ENCODE data around the gene CPLX1.

The CPLX1 gene

DNA sequence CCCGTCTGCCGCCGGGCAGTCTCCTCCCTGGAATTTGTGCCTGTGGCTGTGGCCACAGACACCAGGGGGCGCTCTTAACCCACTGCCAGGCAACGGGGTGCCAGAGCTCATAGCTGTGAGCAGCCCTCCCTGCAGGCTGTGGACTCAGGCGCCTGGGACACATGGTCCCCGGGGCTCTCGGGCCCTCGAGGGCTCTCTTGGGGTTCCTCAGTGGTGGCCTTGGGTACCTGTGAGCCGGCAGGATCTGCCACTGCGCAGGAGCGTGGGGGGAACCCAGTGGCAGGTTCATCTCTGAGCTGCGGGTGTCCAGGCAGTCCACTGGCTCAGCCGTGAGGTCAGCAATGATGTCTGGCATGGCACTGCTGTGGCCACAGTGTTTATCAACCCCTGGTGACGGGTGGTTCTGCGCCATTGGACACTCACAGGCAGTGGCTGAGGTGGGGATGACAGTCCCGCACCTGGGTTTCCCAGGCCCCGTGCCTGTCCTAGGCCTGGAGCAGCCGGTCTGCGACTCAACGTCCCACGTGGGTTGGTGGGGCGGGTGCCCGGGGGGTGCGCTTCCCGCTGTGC lies 83.1 kb downstream of the CPLX1 start:
- H3K27ac ChIP-seq = no peak overlapping the region
- peaks cover 4 to 19% (median 6%) of the 10 kb centered on the region in 3 donors for H3K9me3 ChIP-seq
- TF ChIP-seq, protein P1, sequence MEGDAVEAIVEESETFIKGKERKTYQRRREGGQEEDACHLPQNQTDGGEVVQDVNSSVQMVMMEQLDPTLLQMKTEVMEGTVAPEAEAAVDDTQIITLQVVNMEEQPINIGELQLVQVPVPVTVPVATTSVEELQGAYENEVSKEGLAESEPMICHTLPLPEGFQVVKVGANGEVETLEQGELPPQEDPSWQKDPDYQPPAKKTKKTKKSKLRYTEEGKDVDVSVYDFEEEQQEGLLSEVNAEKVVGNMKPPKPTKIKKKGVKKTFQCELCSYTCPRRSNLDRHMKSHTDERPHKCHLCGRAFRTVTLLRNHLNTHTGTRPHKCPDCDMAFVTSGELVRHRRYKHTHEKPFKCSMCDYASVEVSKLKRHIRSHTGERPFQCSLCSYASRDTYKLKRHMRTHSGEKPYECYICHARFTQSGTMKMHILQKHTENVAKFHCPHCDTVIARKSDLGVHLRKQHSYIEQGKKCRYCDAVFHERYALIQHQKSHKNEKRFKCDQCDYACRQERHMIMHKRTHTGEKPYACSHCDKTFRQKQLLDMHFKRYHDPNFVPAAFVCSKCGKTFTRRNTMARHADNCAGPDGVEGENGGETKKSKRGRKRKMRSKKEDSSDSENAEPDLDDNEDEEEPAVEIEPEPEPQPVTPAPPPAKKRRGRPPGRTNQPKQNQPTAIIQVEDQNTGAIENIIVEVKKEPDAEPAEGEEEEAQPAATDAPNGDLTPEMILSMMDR (IDR thresholded peaks at IDR 0.05) = peak; percentile 50 to 53
- no peak for DNase-seq
- H3K36me3 ChIP-seq = peaks cover 59 to 72% (median 69%) of the 10 kb centered on the region in 3 donors
- no peaks in the 10 kb centered on the region for H3K27me3 ChIP-seq
- no peaks in the 10 kb centered on the region for H3K4me1 ChIP-seq
- intact Hi-C loops (cut with DNase I; ENCODE audit: low total_unique reads) = no loop called here
- no peak overlapping the region for H3K4me3 ChIP-seq

DNA sequence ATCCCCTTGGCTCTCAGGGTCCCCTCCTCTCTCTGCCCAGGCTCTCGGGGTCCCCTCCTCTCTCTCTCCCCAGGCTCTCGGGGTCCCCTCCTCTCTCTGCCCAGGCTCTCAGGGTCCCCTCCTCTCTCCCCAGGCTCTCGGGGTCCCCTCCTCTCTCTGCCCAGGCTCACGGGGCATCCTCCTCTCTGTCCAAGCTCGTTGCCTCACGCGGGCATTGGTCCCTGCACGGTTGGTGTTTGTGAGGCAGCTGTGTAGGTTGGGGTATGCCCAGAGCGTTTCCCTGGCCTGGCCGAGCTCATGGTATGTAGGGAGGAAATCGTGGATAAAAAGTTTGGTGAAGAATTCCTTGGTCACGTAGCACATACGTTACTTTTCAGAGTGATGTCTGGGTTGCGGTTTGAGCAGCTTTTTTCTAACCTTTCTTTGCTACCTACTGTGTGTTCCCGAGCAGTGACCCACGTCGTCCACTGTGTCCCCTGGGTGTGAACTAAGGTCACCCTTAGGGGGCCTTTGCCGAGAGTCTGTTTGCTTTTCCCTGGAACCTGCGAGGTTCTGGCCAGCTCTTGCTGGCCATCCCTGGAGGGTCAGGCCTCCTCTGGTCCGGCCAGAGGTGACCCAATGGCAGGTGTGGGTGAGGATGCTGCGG lies 83.7 kb downstream of the CPLX1 start:
- peaks cover 62 to 74% (median 71%) of the 10 kb centered on the region in 3 donors for H3K36me3 ChIP-seq
- intact Hi-C loops (cut with DNase I; ENCODE audit: low total_unique reads) = no loop called here

DNA sequence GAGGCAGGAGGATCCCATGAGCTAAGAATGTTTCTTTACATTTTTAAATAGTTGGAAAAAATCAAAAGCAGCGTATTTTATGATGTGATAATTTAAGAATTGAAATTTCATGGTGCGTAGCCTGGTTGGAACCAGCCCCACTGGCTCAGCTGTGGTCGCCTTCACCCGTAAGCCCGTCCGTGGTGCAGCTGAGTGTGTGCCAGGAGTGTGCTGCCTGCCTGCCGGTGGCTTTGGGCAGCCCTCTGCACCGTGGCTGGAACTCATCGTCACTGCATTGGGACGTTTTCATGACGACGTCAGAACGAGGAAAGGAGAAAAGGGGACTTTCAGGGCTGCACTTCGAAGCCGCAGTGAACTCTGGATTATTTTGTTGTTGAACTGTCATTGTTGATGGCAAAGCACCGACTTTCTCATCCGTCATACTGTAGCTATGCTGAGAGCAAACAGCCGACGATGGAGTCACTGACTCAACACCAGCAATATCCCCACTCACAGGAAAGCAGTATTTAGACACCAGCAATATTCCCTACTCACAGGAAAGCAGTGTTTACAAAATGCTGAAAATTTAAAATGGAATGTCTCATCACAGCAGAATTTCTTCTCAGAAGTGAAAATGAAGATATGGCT lies 85.2 kb downstream of the CPLX1 start:
- TF ChIP-seq, protein P1 (IDR thresholded peaks at IDR 0.05) = no peak
- Histone ChIP-seq H3K36me3 (peaks cover 71 to 85% (median 84%) of the 10 kb centered on the region in 3 donors), H3K27me3 (no peaks in the 10 kb centered on the region), H3K4me1 (no peaks in the 10 kb centered on the region), H3K27ac (no peak overlapping the region), H3K9me3 (peaks cover 4 to 19% (median 6%) of the 10 kb centered on the region in 3 donors), H3K4me3 (no peak overlapping the region)
- no peak for DNase-seq
- intact Hi-C loops (cut with DNase I; ENCODE audit: low total_unique reads) = no loop called here

More for the DNA sequence above, 83.7 kb downstream of the CPLX1 start:
- H3K4me1 ChIP-seq = no peaks in the 10 kb centered on the region
- H3K9me3 ChIP-seq = peaks cover 4 to 19% (median 6%) of the 10 kb centered on the region in 3 donors
- DNase-seq = no peak
- H3K27ac ChIP-seq = no peak overlapping the region
- no peaks in the 10 kb centered on the region for H3K27me3 ChIP-seq
- TF ChIP-seq, protein P1 (IDR thresholded peaks at IDR 0.05) = no peak
- no peak overlapping the region for H3K4me3 ChIP-seq

DNA sequence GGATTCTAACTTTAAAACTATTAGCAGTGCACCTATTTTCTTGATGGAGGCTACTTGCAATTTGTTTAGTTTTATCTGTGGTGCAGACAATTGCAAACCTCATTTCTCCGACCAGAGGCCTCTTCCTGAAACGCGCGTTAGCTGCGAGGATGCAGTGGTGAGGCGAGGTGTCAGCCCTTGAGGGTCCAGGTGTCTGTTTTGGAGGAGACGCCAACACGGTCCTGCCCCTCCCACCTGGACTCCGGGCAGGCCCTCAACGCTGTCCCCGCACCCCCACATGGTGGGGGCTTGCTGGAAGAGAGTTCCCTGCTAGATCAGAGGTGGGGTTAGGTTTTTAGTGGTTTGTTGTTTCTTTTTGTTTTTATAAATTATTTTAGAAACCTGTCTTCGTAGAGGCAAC lies 85.9 kb downstream of the CPLX1 start:
- no peak overlapping the region for H3K27ac ChIP-seq
- TF ChIP-seq, protein P1 (IDR thresholded peaks at IDR 0.05) = no peak
- peaks cover 78 to 93% (median 92%) of the 10 kb centered on the region in 3 donors for H3K36me3 ChIP-seq
- intact Hi-C loops (cut with DNase I; ENCODE audit: low total_unique reads) = no loop called here
- no peak overlapping the region for H3K4me3 ChIP-seq
- peaks cover 4 to 19% (median 6%) of the 10 kb centered on the region in 3 donors for H3K9me3 ChIP-seq
- H3K27me3 ChIP-seq = no peaks in the 10 kb centered on the region
- no peaks in the 10 kb centered on the region for H3K4me1 ChIP-seq
- no peak for DNase-seq

DNA sequence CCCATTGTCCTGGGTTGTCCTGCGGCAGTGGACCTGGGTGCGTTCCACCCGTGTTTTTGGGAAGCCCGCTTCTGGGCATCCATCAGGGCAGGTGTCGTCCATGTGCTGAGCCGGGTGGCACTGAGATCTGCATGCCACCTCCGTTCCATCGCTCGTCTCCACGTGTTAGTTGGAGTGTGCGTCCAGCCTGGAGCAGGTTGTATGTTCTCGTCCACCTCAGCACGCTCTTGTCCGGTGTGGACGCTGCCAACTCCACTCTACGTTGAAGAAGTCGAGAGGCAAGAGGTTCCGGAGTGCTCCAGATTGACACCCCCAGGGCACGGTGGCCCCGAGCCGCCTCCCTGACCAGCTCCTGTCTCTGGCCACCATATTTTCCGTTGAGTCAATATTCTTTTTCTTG lies 86.4 kb downstream of the CPLX1 start:
- intact Hi-C loops (cut with DNase I; ENCODE audit: low total_unique reads) = no loop called here
- Histone ChIP-seq H3K27me3 (no peaks in the 10 kb centered on the region), H3K4me1 (no peaks in the 10 kb centered on the region), H3K4me3 (no peak overlapping the region), H3K9me3 (peaks cover 4 to 19% (median 6%) of the 10 kb centered on the region in 3 donors), H3K27ac (no peak overlapping the region), H3K36me3 (peaks cover 83 to 96% (median 96%) of the 10 kb centered on the region in 3 donors)
- DNase-seq = no peak
- TF ChIP-seq, protein P1 (IDR thresholded peaks at IDR 0.05) = no peak
